UCSD-AML1 (cell line): ENCODE measurements around the gene HTR7.
"Not testable (repeated sequence)": the region's sequence is repeated elsewhere in the genome, so short reads cannot be mapped to it uniquely, and the experiment has no call there.

Experiments
- DNase-seq: peaks from one replicate; lab custom pipeline; 2025; ENCODE audit not compliant: unreplicated experiment; lab: John Stamatoyannopoulos, UW

The HTR7 gene

GRCh38 chr10:90857635-90858460 lies at the start of gene HTR7:
Gene HTR7 (minus strand): TSS chr10:90858039. CDS start chr10:90857671, 368 bp downstream.
- DNase-seq: peak; percentile 56

GRCh38 chr10:90906596-90906995 lies 48.8 kb upstream of the HTR7 start:
- DNase-seq: no peak

- no peak for DNase-seq
These were observed 48.1 kb upstream of the HTR7 start for GRCh38 chr10:90905925-90906324.

- not testable (repeated sequence) for DNase-seq
These were observed 39.1 kb upstream of the HTR7 start for GRCh38 chr10:90896916-90897315.

- no peak for DNase-seq
These were observed 35.4 kb upstream of the HTR7 start for GRCh38 chr10:90893190-90893589.

- DNase-seq: no peak
These were observed 32.5 kb upstream of the HTR7 start for GRCh38 chr10:90890347-90890746.

GRCh38 chr10:90889636-90890035 lies 31.8 kb upstream of the HTR7 start:
- no peak for DNase-seq

- no peak for DNase-seq
These were observed 30.5 kb upstream of the HTR7 start for GRCh38 chr10:90888387-90888786.

GRCh38 chr10:90887555-90887954 lies 29.7 kb upstream of the HTR7 start:
- no peak for DNase-seq

- no peak for DNase-seq
These were observed 27.3 kb upstream of the HTR7 start for GRCh38 chr10:90885176-90885575.

GRCh38 chr10:90884431-90884830 lies 26.6 kb upstream of the HTR7 start:
- DNase-seq: no peak

- DNase-seq: not testable (repeated sequence)
These were observed 22.4 kb upstream of the HTR7 start for GRCh38 chr10:90880059-90880719.

GRCh38 chr10:90879062-90879461 lies 21.2 kb upstream of the HTR7 start:
- no peak for DNase-seq

- no peak for DNase-seq
These were observed 14.8 kb upstream of the HTR7 start for GRCh38 chr10:90872648-90873020.

GRCh38 chr10:90871766-90872647 lies 14.2 kb upstream of the HTR7 start, which contains the start of gene RPP30:
Gene RPP30 (plus strand): TSS chr10:90871974. CDS start chr10:90871987, 13 bp downstream.
- DNase-seq: peak; percentile 78

GRCh38 chr10:90871279-90871765 lies 13.5 kb upstream of the HTR7 start:
- DNase-seq: peak; percentile 16

GRCh38 chr10:90866050-90866598 lies 8.3 kb upstream of the HTR7 start:
- DNase-seq: no peak

GRCh38 chr10:90865401-90865800 lies 7.6 kb upstream of the HTR7 start:
- no peak for DNase-seq

GRCh38 chr10:90862908-90863514 lies 5.2 kb upstream of the HTR7 start:
- no peak for DNase-seq

GRCh38 chr10:90860790-90861189 lies 3.0 kb upstream of the HTR7 start:
- no peak for DNase-seq
